T47D (cell line): Measurements from ENCODE around the gene IVD.
A peak's percentile ranks its signal among the peaks of the same experiment; 100 is the strongest.

ENCODE experiments used
- DNase-seq, 2 experiments: peaks; one replicate each; pipeline versions ENCODE4 v3.0.0 to v3.0.0-alpha.2; 2011 to 2012; ENCODE audit warnings: low read depth in 1 of 2, low spot score in 1 of 2
- JUND ChIP-seq: IDR thresholded peaks from 2 replicates; pipeline ENCODE4 v1.6.1; 2012; ENCODE audit warnings: low read depth
- in situ Hi-C: cut with HindIII; loops from 2 replicates; pipeline ENCODE4 v1.10.0; 2016; ENCODE audit warnings: low sequenced_read_pairs, low pct_unique_long_range_greater_than_20kb

The IVD gene

DNA sequence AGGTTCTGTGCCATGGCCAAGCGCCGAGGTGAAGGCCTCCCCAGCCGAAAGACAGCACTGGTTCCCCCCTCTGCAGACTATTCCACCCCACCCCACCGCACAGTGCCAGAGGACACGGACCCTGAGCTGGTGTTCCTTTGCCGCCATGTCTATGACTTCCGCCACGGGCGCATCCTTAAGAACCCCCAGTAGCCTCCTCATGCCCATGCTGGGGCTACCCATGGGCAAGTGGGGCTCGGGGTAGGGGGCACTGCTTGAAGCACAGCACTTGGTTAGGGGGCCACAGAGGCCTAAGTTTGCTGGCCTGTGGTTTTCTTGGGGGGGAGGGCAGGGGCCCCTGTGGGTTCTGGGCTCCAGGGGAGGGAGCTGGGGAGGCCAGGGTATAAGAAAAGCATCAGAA lies 60.3 kb downstream of the IVD start:
- in situ Hi-C loops: no loop called here
- no peak for DNase-seq
- no peak for TF ChIP-seq JUND

DNA sequence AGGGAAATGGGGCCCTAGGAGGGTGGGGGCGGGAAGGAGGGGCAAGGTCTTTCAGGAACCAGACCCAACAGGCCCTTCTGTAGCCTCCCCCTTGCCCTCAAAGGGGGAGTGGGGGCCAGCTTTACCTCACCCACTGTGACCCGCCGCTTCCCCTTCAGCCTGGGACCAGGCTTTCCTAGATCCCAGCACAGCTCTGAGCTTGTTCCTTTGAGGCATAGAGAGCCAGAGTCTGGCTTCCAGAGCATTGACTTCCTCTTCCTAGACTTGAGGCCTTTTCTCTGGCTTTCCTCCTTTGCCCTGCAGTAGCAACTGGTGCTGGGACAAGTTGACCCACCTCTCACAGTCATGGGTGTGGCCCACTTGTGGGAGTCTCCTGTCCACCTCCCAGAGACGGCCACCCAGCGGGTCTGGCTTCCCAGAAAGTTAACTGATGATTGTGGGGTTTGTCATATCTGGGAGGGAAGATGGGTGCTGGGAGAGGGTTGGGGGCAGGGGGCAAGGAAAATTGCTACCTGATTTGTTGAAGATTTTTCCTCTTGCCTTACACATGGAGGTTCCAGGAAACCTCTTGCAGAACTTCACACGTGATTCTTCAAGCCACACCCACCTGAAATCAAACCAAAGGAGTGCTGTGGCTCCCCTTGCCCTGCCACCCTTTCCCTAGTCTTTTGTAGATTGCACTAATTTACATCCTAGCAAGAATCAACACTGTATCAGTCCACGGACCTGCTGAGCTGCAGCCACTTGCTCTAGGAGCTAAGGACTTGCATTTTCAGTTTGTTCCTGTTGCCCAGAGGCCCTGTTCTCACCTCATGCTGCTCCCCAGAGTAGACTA lies 61.0 kb downstream of the IVD start:
- DNase-seq: peak in 1 of 2 experiments; percentile 49

DNA sequence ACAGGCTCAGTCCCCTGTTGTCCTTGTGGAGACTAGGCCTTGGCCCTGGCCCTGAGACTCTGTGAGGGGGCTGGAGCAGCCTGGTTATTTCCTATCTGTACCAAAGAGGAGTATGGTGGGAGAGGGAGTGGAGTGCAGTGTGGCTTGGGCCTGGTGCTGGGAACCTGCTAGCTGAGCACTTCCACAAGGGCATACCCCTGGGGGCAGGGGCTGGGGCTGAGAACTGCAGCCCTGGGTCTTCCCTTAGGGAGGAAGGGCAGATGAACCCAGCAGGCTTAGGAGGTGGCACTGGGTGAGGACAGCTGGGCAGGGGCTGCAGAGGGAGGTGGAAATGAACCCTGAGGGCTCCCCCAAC lies 61.6 kb downstream of the IVD start:
- in situ Hi-C loops: no loop called here
- no peak for TF ChIP-seq JUND
- no peak for DNase-seq

More for the DNA sequence above, 61.0 kb downstream of the IVD start:
- in situ Hi-C loops: no loop called here
- TF ChIP-seq JUND: no peak

DNA sequence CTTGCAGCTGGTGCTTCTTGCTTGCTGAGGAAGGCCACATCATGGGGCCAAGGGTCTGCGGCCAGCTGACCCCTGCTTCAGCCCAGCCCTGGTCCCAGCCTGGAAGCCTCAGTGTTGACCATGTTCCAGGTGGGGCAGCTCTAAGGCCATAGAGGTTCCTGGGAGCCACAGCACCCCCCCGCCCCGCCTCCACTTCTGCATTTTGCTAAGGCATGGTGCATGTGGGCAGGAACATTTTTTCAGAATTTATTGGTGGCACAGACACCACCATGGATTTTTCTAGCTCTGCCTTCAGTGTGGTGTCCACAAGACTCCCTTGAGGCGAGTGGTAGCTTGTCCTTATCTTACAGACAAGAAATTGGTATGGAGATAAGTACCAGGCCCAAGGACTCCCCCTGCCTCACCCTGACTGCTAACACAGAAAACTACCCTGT lies 63.3 kb downstream of the IVD start:
- DNase-seq: no peak
- in situ Hi-C loops: no loop called here
- TF ChIP-seq JUND: no peak

DNA sequence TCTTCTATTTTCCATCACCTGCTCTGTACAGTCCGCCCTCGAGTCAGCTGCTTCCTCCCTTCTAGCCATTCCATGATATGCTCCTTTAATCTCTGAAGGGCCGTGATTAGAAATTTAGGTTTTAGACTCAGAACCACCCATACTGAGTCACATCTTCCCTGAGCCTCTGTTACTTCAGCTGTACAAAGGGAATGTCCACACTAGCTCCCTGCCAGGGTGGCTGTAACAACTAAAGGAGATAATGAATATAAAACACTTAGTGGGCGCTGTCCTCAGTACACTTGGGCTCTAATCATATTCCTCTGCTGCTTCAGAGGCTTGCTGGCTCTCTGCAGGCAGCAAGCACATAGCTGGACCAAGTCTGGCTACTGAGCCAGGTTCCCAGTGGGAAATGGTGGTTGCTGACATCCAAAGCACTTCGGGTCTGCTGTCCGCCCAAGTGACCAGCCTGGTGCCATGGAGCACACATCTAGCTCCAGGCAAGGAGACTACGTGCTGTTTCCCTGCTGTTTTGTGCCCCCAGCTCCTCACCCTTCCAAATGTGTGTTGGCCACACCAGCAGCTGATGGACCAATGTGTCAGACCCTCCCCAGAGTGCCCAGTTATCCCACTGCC lies 64.3 kb downstream of the IVD start:
- no peak for TF ChIP-seq JUND
- no peak for DNase-seq
- in situ Hi-C loops: no loop called here

DNA sequence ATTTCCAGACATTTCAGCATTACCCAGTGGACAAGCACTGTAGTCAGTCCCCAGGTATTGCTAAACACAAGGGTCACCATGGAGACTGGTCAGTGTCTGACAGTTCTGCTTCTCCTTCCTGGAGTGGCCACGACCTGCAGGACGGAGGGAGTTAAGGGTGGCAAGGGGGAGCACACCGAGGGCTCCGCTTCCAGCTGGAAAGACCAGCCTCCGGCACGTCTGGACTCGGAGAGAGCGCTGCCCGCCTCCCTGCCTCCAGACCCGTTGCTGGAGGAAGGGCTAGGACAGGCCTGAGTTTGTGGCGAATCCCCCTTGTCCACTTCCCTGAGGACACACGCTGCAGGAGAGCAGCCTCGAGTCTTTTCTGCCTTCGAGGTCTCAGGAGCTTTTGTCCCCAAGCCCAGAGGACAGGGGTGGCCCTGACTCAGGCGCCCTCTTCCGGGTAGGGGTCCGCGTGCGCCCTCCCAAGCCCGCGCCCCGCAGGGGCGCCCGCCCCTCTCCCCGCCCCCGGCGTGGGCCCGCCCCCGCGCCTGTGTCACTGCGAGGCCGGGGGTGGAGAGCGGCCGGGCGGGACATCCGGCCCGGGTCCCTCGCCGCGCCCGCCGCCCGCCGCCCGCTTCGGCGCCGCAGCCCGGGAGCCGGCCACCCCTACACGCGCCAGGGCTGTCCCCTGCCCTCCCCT lies 65.0 kb downstream of the IVD start, which contains the start of gene CHST14:
CHST14 (plus strand) TSS at position 562 of the 682 bp plus-strand sequence. CDS start 230 bp downstream, outside the sequence.
- in situ Hi-C loops: no loop called here
- DNase-seq: peak in 1 of 2 experiments; percentile 58
- TF ChIP-seq JUND: no peak
